Progenitor cell of endocrine pancreas (in vitro differentiated cells): ENCODE results near the gene AOPEP. TPM values are rescaled to one million over a fixed set of nuclear protein-coding genes. Genes with fewer than 3 reads are reported as not detected.

Experiments
- DNase-seq: peaks from one replicate; pipeline ENCODE4 v3.0.0; 2021; ENCODE audit warnings: low spot score; ENCODE audit not compliant: unreplicated experiment
- H3K27ac Mint-ChIP-seq: 2 replicates; pipeline ENCODE4 v1.8.0; 2021; ENCODE audit warnings: mild to moderate bottlenecking, moderate library complexity, mixed read lengths
- H3K27me3 Mint-ChIP-seq: 2 replicates; pipeline ENCODE4 v1.8.0; 2021; ENCODE audit warnings: mixed read lengths
- H3K36me3 Mint-ChIP-seq: 2 replicates; pipeline ENCODE4 v1.8.0; 2022; ENCODE audit warnings: mixed read lengths; ENCODE audit not compliant: insufficient read depth
- H3K4me1 Mint-ChIP-seq: 2 replicates; pipeline ENCODE4 v1.8.0; 2021; ENCODE audit warnings: low read depth, mixed read lengths
- H3K4me3 Mint-ChIP-seq: 2 replicates; pipeline ENCODE4 v1.8.0; 2021; ENCODE audit warnings: low read depth, mild to moderate bottlenecking, moderate library complexity, mixed read lengths
- H3K9me3 Mint-ChIP-seq: 2 replicates; pipeline ENCODE4 v1.8.0; 2021; ENCODE audit warnings: low read depth, mixed read lengths
- total RNA-seq: library from RNA; stranded (reverse); gene quantifications from 2 replicates; pipeline ENCODE4 v1.2.1, GENCODE V29; 2021
- TF ChIP-seq, protein P1 (sequence below): fragments of 200-600 bp; sonication (generic); IDR thresholded peaks from one replicate; pipeline ENCODE4 v1.5.0; 2021; ENCODE audit warnings: antibody characterized with exemption, mild to moderate bottlenecking; ENCODE audit not compliant: unreplicated experiment

AOPEP gene
- total RNA-seq, 1 donor from 2014 or later = 58.2 TPM

DNA sequence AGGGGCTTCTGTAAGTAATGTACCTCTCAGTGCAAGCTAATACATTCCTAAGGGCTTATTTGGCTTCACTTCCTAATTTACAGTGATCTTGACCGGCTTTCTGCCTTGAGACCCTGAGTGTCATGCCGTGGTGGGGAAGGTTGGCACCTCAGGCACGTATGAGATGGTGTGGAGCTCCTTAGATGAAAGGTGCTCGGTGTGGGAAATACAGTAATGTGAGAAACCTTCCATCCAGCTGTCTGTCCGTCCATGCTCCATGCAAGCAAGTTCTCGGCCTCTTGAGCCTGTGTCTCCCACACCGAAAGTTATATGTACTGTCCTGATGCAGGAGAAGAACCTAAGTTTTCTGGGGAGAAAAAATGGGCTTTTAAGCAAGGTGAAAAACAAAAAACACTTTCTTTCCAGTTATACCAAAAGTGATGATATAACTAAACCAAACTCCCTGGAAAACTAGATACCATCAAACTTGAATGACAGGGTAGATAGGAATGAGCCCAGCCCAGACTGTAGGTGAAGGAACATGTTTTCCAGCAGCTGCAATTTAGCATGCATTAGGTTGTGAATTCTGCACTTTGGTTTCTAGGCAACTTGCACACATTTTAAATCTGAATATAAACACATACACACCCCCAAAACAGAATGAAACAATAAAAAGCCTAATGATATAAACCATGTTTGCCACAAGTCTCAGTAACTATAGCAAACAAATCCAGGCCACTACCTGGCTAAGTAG is 311.5 kb downstream of the AOPEP start:
- H3K4me1 Mint-ChIP-seq = peaks cover 39% of the 10 kb centered on the region
- no peak for DNase-seq
- no peaks in the 10 kb centered on the region for H3K9me3 Mint-ChIP-seq
- H3K36me3 Mint-ChIP-seq = peaks cover 8% of the 10 kb centered on the region
- H3K27ac Mint-ChIP-seq = peak overlapping the region; percentile 7
- H3K27me3 Mint-ChIP-seq = no peaks in the 10 kb centered on the region
- H3K4me3 Mint-ChIP-seq = no peak overlapping the region
- TF ChIP-seq, protein P1, sequence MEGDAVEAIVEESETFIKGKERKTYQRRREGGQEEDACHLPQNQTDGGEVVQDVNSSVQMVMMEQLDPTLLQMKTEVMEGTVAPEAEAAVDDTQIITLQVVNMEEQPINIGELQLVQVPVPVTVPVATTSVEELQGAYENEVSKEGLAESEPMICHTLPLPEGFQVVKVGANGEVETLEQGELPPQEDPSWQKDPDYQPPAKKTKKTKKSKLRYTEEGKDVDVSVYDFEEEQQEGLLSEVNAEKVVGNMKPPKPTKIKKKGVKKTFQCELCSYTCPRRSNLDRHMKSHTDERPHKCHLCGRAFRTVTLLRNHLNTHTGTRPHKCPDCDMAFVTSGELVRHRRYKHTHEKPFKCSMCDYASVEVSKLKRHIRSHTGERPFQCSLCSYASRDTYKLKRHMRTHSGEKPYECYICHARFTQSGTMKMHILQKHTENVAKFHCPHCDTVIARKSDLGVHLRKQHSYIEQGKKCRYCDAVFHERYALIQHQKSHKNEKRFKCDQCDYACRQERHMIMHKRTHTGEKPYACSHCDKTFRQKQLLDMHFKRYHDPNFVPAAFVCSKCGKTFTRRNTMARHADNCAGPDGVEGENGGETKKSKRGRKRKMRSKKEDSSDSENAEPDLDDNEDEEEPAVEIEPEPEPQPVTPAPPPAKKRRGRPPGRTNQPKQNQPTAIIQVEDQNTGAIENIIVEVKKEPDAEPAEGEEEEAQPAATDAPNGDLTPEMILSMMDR = no peak

DNA sequence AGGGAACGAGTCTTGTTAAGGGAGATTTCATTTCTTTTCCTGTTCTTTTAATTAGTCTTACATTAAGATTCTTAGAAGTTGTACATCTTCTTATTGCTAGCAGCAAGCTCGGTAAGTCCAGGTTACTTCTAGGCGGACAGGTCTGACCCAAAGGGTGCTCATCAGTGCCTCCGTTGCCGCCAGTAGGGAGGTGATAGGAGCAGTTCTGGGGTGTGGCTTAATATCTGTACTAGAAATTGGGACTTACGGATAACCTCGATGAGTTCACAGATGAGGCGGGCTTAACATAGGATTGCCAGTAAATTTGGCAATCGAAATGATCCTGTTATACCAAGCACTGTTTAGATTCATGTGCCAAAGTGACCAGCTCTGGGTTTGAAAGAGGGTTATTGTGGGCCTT is 312.2 kb downstream of the AOPEP start:
- no peaks in the 10 kb centered on the region for H3K9me3 Mint-ChIP-seq

DNA sequence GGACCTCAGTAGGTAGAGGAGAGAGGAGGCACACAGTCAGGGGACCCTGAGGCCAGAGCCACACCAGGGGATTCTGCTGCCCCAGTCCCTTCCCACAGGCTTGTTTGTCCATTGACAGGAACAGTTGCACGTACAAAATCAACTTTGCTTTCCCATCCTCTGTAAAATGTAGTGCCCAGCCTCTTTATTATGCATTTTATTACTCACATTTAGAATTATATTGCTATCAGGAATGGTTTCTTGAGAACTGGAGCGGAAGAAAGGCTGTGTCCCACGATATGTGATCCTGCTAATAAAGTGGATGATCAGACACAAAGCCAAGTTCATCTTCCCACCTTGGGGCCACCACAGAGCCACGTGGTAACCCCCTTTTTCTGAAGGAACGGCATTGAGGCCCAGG is 313.6 kb downstream of the AOPEP start:
- H3K27ac Mint-ChIP-seq = no peak overlapping the region
- peaks cover 5% of the 10 kb centered on the region for H3K36me3 Mint-ChIP-seq
- H3K27me3 Mint-ChIP-seq = no peaks in the 10 kb centered on the region
- no peak for DNase-seq
- peaks cover 47% of the 10 kb centered on the region for H3K4me1 Mint-ChIP-seq
- H3K9me3 Mint-ChIP-seq = no peaks in the 10 kb centered on the region
- no peak overlapping the region for H3K4me3 Mint-ChIP-seq
- TF ChIP-seq, protein P1 = no peak

More for the DNA sequence above, 312.2 kb downstream of the AOPEP start:
- Mint-ChIP-seq H3K4me3 (no peak overlapping the region), H3K36me3 (peaks cover 8% of the 10 kb centered on the region), H3K4me1 (peaks cover 36% of the 10 kb centered on the region), H3K27ac (peak overlapping the region; percentile 68), H3K27me3 (no peaks in the 10 kb centered on the region)
- no peak for DNase-seq
- TF ChIP-seq, protein P1 = no peak

DNA sequence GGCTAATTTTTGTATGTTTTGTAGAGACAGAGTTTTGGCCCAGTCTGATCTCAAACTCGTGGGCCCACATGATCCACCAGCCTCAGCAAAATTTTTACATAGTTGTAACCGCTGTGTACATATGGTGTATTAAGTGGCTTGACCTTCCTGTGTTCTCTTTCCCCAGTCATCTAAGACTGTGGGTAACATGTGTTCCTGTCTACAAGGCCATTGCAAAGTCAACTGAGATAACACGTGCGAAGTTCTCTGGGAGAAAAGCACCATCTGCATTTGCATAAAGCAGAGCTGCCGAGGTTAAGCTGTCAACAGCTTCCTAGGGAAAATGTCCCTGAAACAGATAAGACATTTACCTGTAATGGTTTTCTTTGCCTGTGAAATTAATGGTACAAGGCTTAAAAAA is 317.3 kb downstream of the AOPEP start:
- Mint-ChIP-seq H3K9me3 (no peaks in the 10 kb centered on the region), H3K27me3 (peaks cover 8% of the 10 kb centered on the region), H3K27ac (no peak overlapping the region), H3K36me3 (peaks cover 4% of the 10 kb centered on the region), H3K4me3 (no peak overlapping the region), H3K4me1 (peaks cover 53% of the 10 kb centered on the region)
- DNase-seq = no peak
- TF ChIP-seq, protein P1 = no peak

DNA sequence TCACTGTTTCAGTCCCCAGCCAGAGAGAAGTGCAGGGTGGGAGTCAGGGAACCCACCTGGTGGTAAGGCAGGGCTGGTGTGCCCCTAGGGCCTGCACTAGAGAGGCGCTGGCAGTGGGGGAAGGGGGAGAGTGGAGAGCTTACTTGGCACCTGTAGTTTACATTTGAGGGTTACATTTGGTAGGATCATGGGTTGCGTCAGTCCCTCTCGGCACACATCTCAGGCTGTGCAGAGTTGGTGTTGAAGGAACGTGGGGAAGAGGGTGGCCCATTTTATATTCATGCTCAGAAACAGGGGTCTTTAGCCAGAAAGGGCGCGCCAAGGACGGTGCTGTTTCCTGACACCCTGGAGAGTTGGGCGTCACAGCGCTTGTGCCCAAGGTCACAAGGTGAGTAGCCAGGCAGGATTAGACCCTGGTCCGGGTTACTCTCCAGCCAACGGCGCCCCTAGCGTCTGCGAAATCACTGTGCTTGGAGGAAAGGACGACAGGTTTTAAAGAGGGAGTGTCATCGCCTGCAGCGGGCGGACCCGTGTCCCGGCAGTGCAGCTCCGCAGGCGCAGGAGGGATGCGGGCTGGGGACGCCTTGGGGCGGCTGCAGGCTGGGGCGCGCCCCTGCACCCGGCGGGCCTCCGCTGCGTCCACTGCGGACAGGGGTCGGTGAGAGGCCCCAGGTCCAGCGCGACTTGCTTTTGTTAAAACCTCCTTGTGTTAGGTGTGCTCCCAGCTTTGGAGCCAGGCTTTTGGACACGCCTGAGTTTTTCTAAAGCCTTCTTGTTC is 318.4 kb downstream of the AOPEP start:
- DNase-seq = peak; percentile 71
- H3K36me3 Mint-ChIP-seq = peaks cover 4% of the 10 kb centered on the region
- TF ChIP-seq, protein P1 = peak; percentile 82
- peaks cover 8% of the 10 kb centered on the region for H3K27me3 Mint-ChIP-seq
- no peak overlapping the region for H3K4me3 Mint-ChIP-seq
- no peaks in the 10 kb centered on the region for H3K9me3 Mint-ChIP-seq
- peaks cover 60% of the 10 kb centered on the region for H3K4me1 Mint-ChIP-seq
- peak overlapping the region; percentile 8 for H3K27ac Mint-ChIP-seq
